CD4-positive, alpha-beta T cell (primary cell): ENCODE data around the gene HDAC4. TPM values are rescaled to one million over a fixed set of nuclear protein-coding genes. Genes with fewer than 3 reads are reported as not detected.
A peak's percentile ranks its signal among the peaks of the same experiment; 100 is the strongest.

Experiments
- ATAC-seq: fragments of 200-7000 bp; cut with Tn5 transposase; one replicate; pipeline ENCODE4 v1.10.0; 2022; ENCODE audit warnings: mild to moderate bottlenecking; ENCODE audit not compliant: poor library complexity
- CTCF ChIA-PET: fragments of 350-600 bp; sonication (Branson Sonifier 250); formaldehyde crosslinking; loops from one replicate; lab custom pipeline; 2021; ENCODE audit warnings: antibody characterized with exemption, inconsistent platforms; lab: Charles Lee
- POLR2A ChIA-PET: fragments of 350-600 bp; sonication (Branson Sonifier 250); formaldehyde crosslinking; loops from one replicate; lab custom pipeline; 2021; ENCODE audit warnings: antibody characterized with exemption, inconsistent platforms; lab: Charles Lee
- DNase-seq, 14 experiments: peaks; one replicate each; pipeline ENCODE4 v3.0.0-alpha.2; 2013 to 2020; ENCODE audit warnings: mixed read lengths in 2 of 14
- H3K27ac ChIP-seq, 2 donors: one replicate each; pipeline versions ENCODE4 v1.5.1 to v1.7.0; 2013; ENCODE audit warnings: low read length in 2 of 2, low read depth in 1 of 2, mild to moderate bottlenecking in 1 of 2
- H3K27me3 ChIP-seq, 2 experiments: 1 replicate in 1 of 2; 2 replicates in 1 of 2; pipeline versions ENCODE4 v1.6.1 to v1.7.0; 2013; ENCODE audit warnings: low read length in 2 of 2, control low read depth in 1 of 2, mild to moderate bottlenecking in 1 of 2, moderate library complexity in 1 of 2; ENCODE audit not compliant: insufficient read depth in 2 of 2, control insufficient read depth in 1 of 2
- H3K36me3 ChIP-seq: one replicate; pipeline ENCODE4 v1.6.1; 2013; ENCODE audit warnings: low read length, control low read depth; ENCODE audit not compliant: insufficient read depth
- H3K4me1 ChIP-seq: one replicate; pipeline ENCODE4 v1.6.1; 2013; ENCODE audit warnings: low read length, control low read depth; ENCODE audit not compliant: insufficient read depth
- H3K4me3 ChIP-seq: one replicate; pipeline ENCODE4 v1.5.1; 2013; ENCODE audit warnings: mild to moderate bottlenecking, low read length, moderate library complexity
- H3K9me3 ChIP-seq, 2 experiments: 1 replicate in 1 of 2; 2 replicates in 1 of 2; pipeline versions ENCODE4 v1.6.1 to v1.7.0; 2013; ENCODE audit warnings: low read length in 2 of 2, mild to moderate bottlenecking in 2 of 2, control low read depth in 1 of 2, moderate library complexity in 1 of 2; ENCODE audit not compliant: control insufficient read depth in 1 of 2, insufficient read depth in 1 of 2
- H3K27ac Mint-ChIP-seq: one replicate; pipeline ENCODE4 v1.8.0; 2020; ENCODE audit warnings: mixed read lengths
- H3K27me3 Mint-ChIP-seq: one replicate; pipeline ENCODE4 v1.8.0; 2021; ENCODE audit warnings: mixed read lengths
- H3K36me3 Mint-ChIP-seq: one replicate; pipeline ENCODE4 v1.8.0; 2021; ENCODE audit warnings: low read depth, mixed read lengths
- H3K4me1 Mint-ChIP-seq: one replicate; pipeline ENCODE4 v1.8.0; 2021; ENCODE audit warnings: low read depth, mixed read lengths
- H3K4me3 Mint-ChIP-seq: one replicate; pipeline ENCODE4 v1.8.0; 2020; ENCODE audit warnings: mild to moderate bottlenecking, mixed read lengths
- H3K9me3 Mint-ChIP-seq: one replicate; pipeline ENCODE4 v1.8.0; 2020; ENCODE audit warnings: mixed read lengths
- CTCF ChIP-seq: fragments of 200-600 bp; IDR thresholded peaks from one replicate; pipeline ENCODE4 v1.8.0; 2022; ENCODE audit warnings: antibody characterized with exemption, mild to moderate bottlenecking
- intact Hi-C, 2 experiments: fragments of 100-400 bp; cut with DNase I in 1 of 2; cut with micrococcal nuclease in 1 of 2; formaldehyde crosslinking; loops; one replicate each; pipeline versions ENCODE4 v1.15.1 to v1.9.0; 2023 to 2025; cut with DNase I, micrococcal nuclease
- total RNA-seq, 174 experiments: library from RNA in 2 of 174; stranded (reverse) in 2 of 174; gene quantifications; one replicate each; pipeline ENCODE4 v1.2.3 and lab custom pipeline; 2021 to 2026

The HDAC4 gene
- total RNA-seq, 2 experiments from 2014 or later: 45.3 to 49.2 TPM

DNA sequence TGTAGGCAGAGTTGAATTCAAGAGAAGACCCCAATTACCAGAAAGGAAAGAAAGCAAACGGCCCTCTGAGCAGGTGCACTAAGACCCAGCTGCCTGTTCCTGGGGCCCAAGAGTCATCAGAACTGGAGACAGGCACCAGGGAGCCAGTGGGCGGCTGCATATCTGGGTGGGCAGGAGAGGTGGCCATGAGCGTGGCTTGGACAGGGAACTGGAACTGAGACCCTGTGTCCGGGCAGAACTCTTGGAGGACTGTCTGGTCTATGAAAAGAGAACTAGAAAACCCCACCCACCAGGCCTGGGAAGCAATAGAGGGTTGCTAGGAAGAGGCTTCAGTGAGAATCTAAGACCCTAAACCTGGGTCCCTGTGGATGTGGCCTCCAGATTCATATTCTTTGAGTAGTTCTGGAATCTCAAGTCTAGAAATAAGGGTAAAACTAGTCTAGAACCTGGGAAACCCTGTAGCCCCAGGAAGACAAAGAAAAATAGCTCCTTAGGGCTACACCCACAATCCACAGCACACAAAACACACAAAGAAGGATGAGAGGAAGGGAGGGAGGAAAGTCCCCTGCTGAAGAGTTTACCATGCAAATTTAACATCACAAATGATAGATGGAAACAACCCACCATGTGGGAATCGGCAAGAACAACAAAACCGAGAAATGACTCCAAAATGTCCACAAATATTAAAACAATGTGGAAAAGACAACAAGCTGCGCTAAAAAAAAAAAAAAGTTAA lies 147.0 kb downstream of the HDAC4 start:
- H3K4me1 ChIP-seq: peaks cover 43% of the 10 kb centered on the region
- DNase-seq: no peak
- no peak for ATAC-seq
- Mint-ChIP-seq H3K36me3 (peaks cover 36% of the 10 kb centered on the region), H3K4me1 (peaks cover 80% of the 10 kb centered on the region), H3K4me3 (peak overlapping the region; percentile 81), H3K9me3 (peaks cover 8% of the 10 kb centered on the region), H3K27me3 (no peaks in the 10 kb centered on the region), H3K27ac (peak overlapping the region; percentile 45)
- H3K4me3 ChIP-seq: no peak overlapping the region
- intact Hi-C loops: no loop called here
- TF ChIP-seq CTCF: no peak
- no peak overlapping the region for H3K27ac ChIP-seq
- H3K9me3 ChIP-seq: peaks cover 0 to 4% of the 10 kb centered on the region in 2 experiments
- peaks cover 29% of the 10 kb centered on the region for H3K36me3 ChIP-seq
- POLR2A ChIA-PET: interaction anchor here (1.1 to 1.6 kb wide), 3 partner anchors 10 to 147 kb away, joined by 3 to 8 read pairs (median 4); partner anchors contain the start of gene HDAC4
- CTCF ChIA-PET: interaction anchor here (1.1 kb wide), 1 partner anchor 11 kb away, joined by 3 read pairs; no protein-coding TSS in a partner anchor
- no peaks in the 10 kb centered on the region for H3K27me3 ChIP-seq

- H3K4me1 Mint-ChIP-seq: peaks cover 80% of the 10 kb centered on the region
- ChIA-PET CTCF (interaction anchor here (1.1 kb wide), 1 partner anchor 12 kb away, joined by 3 read pairs; no protein-coding TSS in a partner anchor), POLR2A (interaction anchor here (1.1 to 1.6 kb wide), 4 partner anchors 10 to 148 kb away, joined by 3 to 8 read pairs (median 4); partner anchors contain the start of gene HDAC4)
- Histone ChIP-seq H3K27ac (no peak overlapping the region), H3K9me3 (peaks cover 0 to 4% of the 10 kb centered on the region in 2 experiments), H3K27me3 (no peaks in the 10 kb centered on the region), H3K36me3 (peaks cover 29% of the 10 kb centered on the region), H3K4me1 (peaks cover 39% of the 10 kb centered on the region), H3K4me3 (peak overlapping the region; percentile 18)
- H3K27ac Mint-ChIP-seq: peak overlapping the region; percentile 45
- H3K36me3 Mint-ChIP-seq: peaks cover 41% of the 10 kb centered on the region
- ATAC-seq (peak; percentile 30), DNase-seq (no peak)
- intact Hi-C loops: no loop called here
- H3K27me3 Mint-ChIP-seq: no peaks in the 10 kb centered on the region
- H3K4me3 Mint-ChIP-seq: peak overlapping the region; percentile 81
- H3K9me3 Mint-ChIP-seq: peaks cover 7% of the 10 kb centered on the region
- TF ChIP-seq CTCF: no peak
These were observed 147.6 kb downstream of the HDAC4 start for GRCh38 chr2:239253264-239253663.

- H3K36me3 Mint-ChIP-seq: peaks cover 37% of the 10 kb centered on the region
- CTCF ChIA-PET: interaction anchor here (1.1 to 2.5 kb wide), 2 partner anchors 12 to 14 kb away, joined by 3 to 10 read pairs; no protein-coding TSS in a partner anchor
These were observed 148.0 kb downstream of the HDAC4 start for GRCh38 chr2:239252801-239253200.

More at GRCh38 chr2:239252801-239253200, 148.0 kb downstream of the HDAC4 start:
- peak in 1 of 14 experiments; percentile 51 for DNase-seq
- POLR2A ChIA-PET: interaction anchor here (1.0 to 1.6 kb wide), 5 partner anchors 11 to 149 kb away, joined by 3 to 8 read pairs (median 4); partner anchors contain the start of gene HDAC4
- H3K4me1 Mint-ChIP-seq: peaks cover 76% of the 10 kb centered on the region
- Histone ChIP-seq H3K27me3 (no peaks in the 10 kb centered on the region), H3K4me3 (peak overlapping the region; percentile 18), H3K36me3 (peaks cover 29% of the 10 kb centered on the region), H3K9me3 (peaks cover 0 to under 1% of the 10 kb centered on the region in 2 experiments), H3K4me1 (peaks cover 41% of the 10 kb centered on the region), H3K27ac (no peak overlapping the region)
- H3K9me3 Mint-ChIP-seq: peaks cover 5% of the 10 kb centered on the region
- H3K27me3 Mint-ChIP-seq: no peaks in the 10 kb centered on the region
- peak overlapping the region; percentile 45 for H3K27ac Mint-ChIP-seq
- H3K4me3 Mint-ChIP-seq: peak overlapping the region; percentile 81
- no peak for TF ChIP-seq CTCF
- intact Hi-C loops: no loop called here
- peak; percentile 51 for ATAC-seq
